ENCODE measurements around the gene GGCX. TPM values are rescaled to one million over a fixed set of nuclear protein-coding genes. Genes with fewer than 3 reads are reported as not detected.

The GGCX gene
- total and polyA plus RNA-seq, 2 of the 13 experiments (the other 11 are each of a cell fraction or from before 2014, with no cell fraction given), result 72.5 to 103 TPM

DNA sequence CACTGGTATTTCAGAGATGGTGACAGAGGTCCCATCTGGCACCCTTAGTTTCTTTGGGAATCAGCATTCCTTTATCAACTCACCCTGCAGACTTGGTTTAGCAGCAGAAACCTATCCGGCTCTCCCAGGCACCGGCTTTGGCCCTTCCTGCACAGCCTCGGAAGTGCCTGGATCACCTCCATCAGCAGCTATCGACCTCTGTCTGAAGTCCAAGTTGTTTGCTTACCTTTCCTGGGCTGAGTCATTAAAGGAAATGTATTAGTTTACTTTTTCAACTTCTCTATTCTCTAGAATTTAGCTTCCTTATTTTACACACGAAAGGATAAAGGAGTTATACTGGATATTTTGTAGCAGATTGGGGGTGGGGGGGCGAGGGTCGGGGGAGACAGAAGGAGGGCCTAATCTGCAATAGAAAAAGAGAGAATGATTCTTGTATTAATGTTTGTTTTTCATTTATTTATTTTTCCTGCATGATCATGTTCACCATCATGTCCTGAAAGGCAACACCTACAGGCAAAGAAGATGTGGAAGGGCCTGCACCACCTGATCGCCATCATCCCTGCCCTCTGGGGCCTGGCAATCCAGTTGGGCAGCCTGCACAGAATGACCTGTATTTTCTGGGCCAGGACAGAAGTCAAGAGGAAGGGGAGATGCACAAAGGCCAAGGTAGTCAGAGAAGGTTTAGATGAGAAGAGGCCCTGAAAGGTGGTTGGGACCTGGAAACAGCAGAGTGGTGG is 44.5 kb downstream of the GGCX start (continued):
- TF ChIP-seq, protein P1, sequence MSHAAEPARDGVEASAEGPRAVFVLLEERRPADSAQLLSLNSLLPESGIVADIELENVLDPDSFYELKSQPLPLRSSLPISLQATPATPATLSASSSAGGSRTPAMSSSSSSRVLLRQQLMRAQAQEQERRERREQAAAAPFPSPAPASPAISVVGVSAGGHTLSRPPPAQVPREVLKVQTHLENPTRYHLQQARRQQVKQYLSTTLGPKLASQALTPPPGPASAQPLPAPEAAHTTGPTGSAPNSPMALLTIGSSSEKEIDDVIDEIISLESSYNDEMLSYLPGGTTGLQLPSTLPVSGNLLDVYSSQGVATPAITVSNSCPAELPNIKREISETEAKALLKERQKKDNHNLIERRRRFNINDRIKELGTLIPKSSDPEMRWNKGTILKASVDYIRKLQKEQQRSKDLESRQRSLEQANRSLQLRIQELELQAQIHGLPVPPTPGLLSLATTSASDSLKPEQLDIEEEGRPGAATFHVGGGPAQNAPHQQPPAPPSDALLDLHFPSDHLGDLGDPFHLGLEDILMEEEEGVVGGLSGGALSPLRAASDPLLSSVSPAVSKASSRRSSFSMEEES (CRISPR knock-in tag; IDR thresholded peaks at IDR 0.05), result no peak
- TF ChIP-seq CCAR2 (optimal IDR thresholded peaks at IDR 0.05; ENCODE audit: low read depth, low read length) (no peak), HNF4G (IDR thresholded peaks at IDR 0.05; ENCODE audit: borderline replicate concordance, low read depth, low read length) (peak; percentile 71; the same call in 1 of the 2 replicates), HNF4G (CRISPR knock-in tag; IDR thresholded peaks at IDR 0.05; ENCODE audit: borderline replicate concordance, low read depth) (no peak; the same call in 1 of the 2 replicates), GFI1 (CRISPR knock-in tag; IDR thresholded peaks at IDR 0.05; ENCODE audit: borderline replicate concordance) (no peak), ZNF432 (CRISPR knock-in tag; IDR thresholded peaks at IDR 0.05; ENCODE audit: borderline replicate concordance) (no peak), GTF2F1 (IDR thresholded peaks at IDR 0.05; ENCODE audit: low read length) (no peak), ONECUT2 (CRISPR knock-in tag; IDR thresholded peaks at IDR 0.05) (peak; percentile 83), AKAP8 (CRISPR knock-in tag; IDR thresholded peaks at IDR 0.05) (no peak), ZNF451 (CRISPR knock-in tag; IDR thresholded peaks at IDR 0.05) (no peak), ZNF383 (CRISPR knock-in tag; IDR thresholded peaks at IDR 0.05; ENCODE audit: borderline replicate concordance) (no peak), FOXK1 (CRISPR knock-in tag; IDR thresholded peaks at IDR 0.05; ENCODE audit: borderline replicate concordance, low read depth) (peak; percentile 12; the same call in 1 of the 2 replicates), KDM2A (CRISPR knock-in tag; IDR thresholded peaks at IDR 0.05; ENCODE audit: borderline replicate concordance, low read depth) (peak; percentile 25; the same call in 1 of the 2 replicates), SOX5 (CRISPR knock-in tag; IDR thresholded peaks at IDR 0.05; ENCODE audit: borderline replicate concordance) (peak; percentile 55; the same call in 1 of the 2 replicates), ZNF317 (CRISPR knock-in tag; IDR thresholded peaks at IDR 0.05) (no peak), XBP1 (CRISPR knock-in tag; IDR thresholded peaks at IDR 0.05) (no peak)
- TF ChIP-seq, protein P2, sequence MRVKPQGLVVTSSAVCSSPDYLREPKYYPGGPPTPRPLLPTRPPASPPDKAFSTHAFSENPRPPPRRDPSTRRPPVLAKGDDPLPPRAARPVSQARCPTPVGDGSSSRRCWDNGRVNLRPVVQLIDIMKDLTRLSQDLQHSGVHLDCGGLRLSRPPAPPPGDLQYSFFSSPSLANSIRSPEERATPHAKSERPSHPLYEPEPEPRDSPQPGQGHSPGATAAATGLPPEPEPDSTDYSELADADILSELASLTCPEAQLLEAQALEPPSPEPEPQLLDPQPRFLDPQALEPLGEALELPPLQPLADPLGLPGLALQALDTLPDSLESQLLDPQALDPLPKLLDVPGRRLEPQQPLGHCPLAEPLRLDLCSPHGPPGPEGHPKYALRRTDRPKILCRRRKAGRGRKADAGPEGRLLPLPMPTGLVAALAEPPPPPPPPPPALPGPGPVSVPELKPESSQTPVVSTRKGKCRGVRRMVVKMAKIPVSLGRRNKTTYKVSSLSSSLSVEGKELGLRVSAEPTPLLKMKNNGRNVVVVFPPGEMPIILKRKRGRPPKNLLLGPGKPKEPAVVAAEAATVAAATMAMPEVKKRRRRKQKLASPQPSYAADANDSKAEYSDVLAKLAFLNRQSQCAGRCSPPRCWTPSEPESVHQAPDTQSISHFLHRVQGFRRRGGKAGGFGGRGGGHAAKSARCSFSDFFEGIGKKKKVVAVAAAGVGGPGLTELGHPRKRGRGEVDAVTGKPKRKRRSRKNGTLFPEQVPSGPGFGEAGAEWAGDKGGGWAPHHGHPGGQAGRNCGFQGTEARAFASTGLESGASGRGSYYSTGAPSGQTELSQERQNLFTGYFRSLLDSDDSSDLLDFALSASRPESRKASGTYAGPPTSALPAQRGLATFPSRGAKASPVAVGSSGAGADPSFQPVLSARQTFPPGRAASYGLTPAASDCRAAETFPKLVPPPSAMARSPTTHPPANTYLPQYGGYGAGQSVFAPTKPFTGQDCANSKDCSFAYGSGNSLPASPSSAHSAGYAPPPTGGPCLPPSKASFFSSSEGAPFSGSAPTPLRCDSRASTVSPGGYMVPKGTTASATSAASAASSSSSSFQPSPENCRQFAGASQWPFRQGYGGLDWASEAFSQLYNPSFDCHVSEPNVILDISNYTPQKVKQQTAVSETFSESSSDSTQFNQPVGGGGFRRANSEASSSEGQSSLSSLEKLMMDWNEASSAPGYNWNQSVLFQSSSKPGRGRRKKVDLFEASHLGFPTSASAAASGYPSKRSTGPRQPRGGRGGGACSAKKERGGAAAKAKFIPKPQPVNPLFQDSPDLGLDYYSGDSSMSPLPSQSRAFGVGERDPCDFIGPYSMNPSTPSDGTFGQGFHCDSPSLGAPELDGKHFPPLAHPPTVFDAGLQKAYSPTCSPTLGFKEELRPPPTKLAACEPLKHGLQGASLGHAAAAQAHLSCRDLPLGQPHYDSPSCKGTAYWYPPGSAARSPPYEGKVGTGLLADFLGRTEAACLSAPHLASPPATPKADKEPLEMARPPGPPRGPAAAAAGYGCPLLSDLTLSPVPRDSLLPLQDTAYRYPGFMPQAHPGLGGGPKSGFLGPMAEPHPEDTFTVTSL (CRISPR knock-in tag; IDR thresholded peaks at IDR 0.05; ENCODE audit: borderline replicate concordance), result peak; percentile 84; the same call in 1 of the 2 replicates
- TF ChIP-seq, protein P3, sequence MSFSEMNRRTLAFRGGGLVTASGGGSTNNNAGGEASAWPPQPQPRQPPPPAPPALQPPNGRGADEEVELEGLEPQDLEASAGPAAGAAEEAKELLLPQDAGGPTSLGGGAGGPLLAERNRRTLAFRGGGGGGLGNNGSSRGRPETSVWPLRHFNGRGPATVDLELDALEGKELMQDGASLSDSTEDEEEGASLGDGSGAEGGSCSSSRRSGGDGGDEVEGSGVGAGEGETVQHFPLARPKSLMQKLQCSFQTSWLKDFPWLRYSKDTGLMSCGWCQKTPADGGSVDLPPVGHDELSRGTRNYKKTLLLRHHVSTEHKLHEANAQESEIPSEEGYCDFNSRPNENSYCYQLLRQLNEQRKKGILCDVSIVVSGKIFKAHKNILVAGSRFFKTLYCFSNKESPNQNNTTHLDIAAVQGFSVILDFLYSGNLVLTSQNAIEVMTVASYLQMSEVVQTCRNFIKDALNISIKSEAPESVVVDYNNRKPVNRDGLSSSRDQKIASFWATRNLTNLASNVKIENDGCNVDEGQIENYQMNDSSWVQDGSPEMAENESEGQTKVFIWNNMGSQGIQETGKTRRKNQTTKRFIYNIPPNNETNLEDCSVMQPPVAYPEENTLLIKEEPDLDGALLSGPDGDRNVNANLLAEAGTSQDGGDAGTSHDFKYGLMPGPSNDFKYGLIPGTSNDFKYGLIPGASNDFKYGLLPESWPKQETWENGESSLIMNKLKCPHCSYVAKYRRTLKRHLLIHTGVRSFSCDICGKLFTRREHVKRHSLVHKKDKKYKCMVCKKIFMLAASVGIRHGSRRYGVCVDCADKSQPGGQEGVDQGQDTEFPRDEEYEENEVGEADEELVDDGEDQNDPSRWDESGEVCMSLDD (CRISPR knock-in tag; IDR thresholded peaks at IDR 0.05; ENCODE audit: borderline replicate concordance), result no peak

All from HepG2 (cell line).